HepG2 (cell line): ENCODE measurements around the gene HSPA1A. TPM values are rescaled to one million over a fixed set of nuclear protein-coding genes. Genes with fewer than 3 reads are reported as not detected.

Experiments used
- AGO2 ChIP-seq: fragments of 200-400 bp; formaldehyde crosslinking; optimal IDR thresholded peaks from 2 replicates; pipeline ENCODE3; 2017; ENCODE audit warnings: mild to moderate bottlenecking, low read depth, low read length, moderate library complexity
- FIP1L1 ChIP-seq: fragments of 200-400 bp; formaldehyde crosslinking; IDR thresholded peaks from 2 replicates; pipeline ENCODE4 v1.6.1; 2018; ENCODE audit warnings: low read depth, mild to moderate bottlenecking, low read length, moderate library complexity, borderline replicate concordance; ENCODE audit not compliant: insufficient read depth
- FOSL2 ChIP-seq: sonication (generic); formaldehyde crosslinking; IDR thresholded peaks from 2 replicates; pipeline ENCODE4 v1.4.0; 2020; ENCODE audit warnings: missing genetic modification reagents
- HNRNPLL ChIP-seq: fragments of 200-400 bp; formaldehyde crosslinking; IDR thresholded peaks from 2 replicates; pipeline ENCODE4 v1.6.1; 2017; ENCODE audit warnings: mild to moderate bottlenecking, low read depth, low read length; ENCODE audit not compliant: poor library complexity, severe bottlenecking
- KAT2B ChIP-seq: fragments of 150-350 bp; IDR thresholded peaks from 2 replicates; pipeline ENCODE4 v1.6.1; 2014; ENCODE audit warnings: low read depth, low read length, borderline replicate concordance
- KAT7 ChIP-seq: IDR thresholded peaks from 2 replicates; pipeline ENCODE4 v1.6.1; 2018; ENCODE audit warnings: borderline replicate concordance, missing compliant biosample characterization
- MXI1 ChIP-seq: IDR thresholded peaks from 3 replicates; pipeline ENCODE4 v1.6.1; 2012; ENCODE audit warnings: low read depth, low read length, inconsistent platforms, borderline replicate concordance
- NFIC ChIP-seq: IDR thresholded peaks from 2 replicates; pipeline ENCODE4 v1.6.1; 2012; ENCODE audit warnings: mild to moderate bottlenecking, low read length, inconsistent platforms
- NFKB2 ChIP-seq: sonication (generic); formaldehyde crosslinking; IDR thresholded peaks from 2 replicates; pipeline ENCODE4 v1.4.0; 2020; ENCODE audit warnings: missing genetic modification reagents, borderline replicate concordance
- NFKBIZ ChIP-seq: IDR thresholded peaks from 2 replicates; pipeline ENCODE4 v1.6.1; 2018; ENCODE audit warnings: missing genetic modification reagents, missing compliant biosample characterization
- RAD21 ChIP-seq: fragments of 450-650 bp; formaldehyde crosslinking; IDR thresholded peaks from 2 replicates; pipeline ENCODE4 v1.5.0; 2020; ENCODE audit warnings: mild to moderate bottlenecking
- RXRA ChIP-seq: sonication (generic); formaldehyde crosslinking; IDR thresholded peaks from 2 replicates; pipeline ENCODE4 v1.5.1; 2020; ENCODE audit warnings: missing genetic modification reagents
- SMAD3 ChIP-seq: sonication (generic); formaldehyde crosslinking; IDR thresholded peaks from 2 replicates; pipeline ENCODE4 v1.4.0; 2020; ENCODE audit warnings: missing genetic modification reagents
- ZNF280D ChIP-seq: sonication (generic); formaldehyde crosslinking; IDR thresholded peaks from 2 replicates; pipeline ENCODE4 v1.5.1; 2020; ENCODE audit warnings: mild to moderate bottlenecking, missing genetic modification reagents
- ZNF512B ChIP-seq: sonication (generic); formaldehyde crosslinking; IDR thresholded peaks from 2 replicates; pipeline ENCODE4 v1.5.1; 2020; ENCODE audit warnings: missing genetic modification reagents, mild to moderate bottlenecking, borderline replicate concordance
- ZNF839 ChIP-seq: sonication (generic); formaldehyde crosslinking; IDR thresholded peaks from 2 replicates; pipeline ENCODE4 v1.4.0; 2020; ENCODE audit warnings: missing genetic modification reagents, mild to moderate bottlenecking, borderline replicate concordance
- polyA plus RNA-seq, 8 experiments: library from polyadenylated mRNA; depleted of rRNA in 3 of 8; stranded (reverse) in 7 of 8; unstranded in 1 of 8; fragments of >200 nt; fragmentation: Illumina TruSeq in 4 of 8; extraction: Trizol in 4 of 8; gene quantifications; 2 replicates each; pipeline versions ENCODE4 v1.2.1 to v1.2.3, GENCODE V29; 2011 to 2016; ENCODE audit warnings: low read depth in 4 of 8, missing spikeins in 1 of 8, mixed read lengths in 1 of 8; ENCODE audit not compliant: insufficient read depth in 1 of 8
- total RNA-seq, 5 experiments: library from RNA; depleted of rRNA; stranded (reverse); fragments of >200 nt; fragmentation: Illumina TruSeq; extraction: Trizol; gene quantifications; 2 replicates each; pipeline ENCODE4 v1.2.3, GENCODE V29; 2016; ENCODE audit warnings: low read depth in 1 of 5
- TF ChIP-seq, protein P1 (sequence below): IDR thresholded peaks from 2 replicates; pipeline ENCODE4 v1.6.1; 2016; ENCODE audit warnings: missing compliant biosample characterization, missing genetic modification reagents, borderline replicate concordance
- TF ChIP-seq, protein P2 (sequence below): sonication (generic); formaldehyde crosslinking; IDR thresholded peaks from 2 replicates; pipeline ENCODE4 v1.8.0; 2022; ENCODE audit warnings: missing genetic modification reagents, mild to moderate bottlenecking, borderline replicate concordance
- TF ChIP-seq, protein P3 (sequence below): sonication (generic); IDR thresholded peaks from 2 replicates; pipeline ENCODE4 v1.6.1; 2016; ENCODE audit warnings: low read depth, borderline replicate concordance

HSPA1A gene
- total and polyA plus RNA-seq, 2 of the 13 experiments (the other 11 are each of a cell fraction or from before 2014, with no cell fraction given): 44.5 to 85.0 TPM

- TF ChIP-seq ZNF280D (CRISPR knock-in tag) (peak; percentile 19; the same call in 1 of the 2 replicates), ZNF839 (no peak), SMAD3 (CRISPR knock-in tag) (peak; percentile 45; the same call in 1 of the 2 replicates), NFIC (no peak), FOSL2 (CRISPR knock-in tag) (0 out of 2 replicates have a peak, but pooled peaks have one; percentile 5), KAT2B (no peak), HNRNPLL (peak; percentile 55), NFKB2 (CRISPR knock-in tag) (peak; percentile 71; the same call in 1 of the 2 replicates), MXI1 (0 out of 3 replicates have a peak, but pooled peaks have one; percentile 6), NFKBIZ (CRISPR knock-in tag) (0 out of 2 replicates have a peak, but pooled peaks have one; percentile 6), ZNF512B (0 out of 2 replicates have a peak, but pooled peaks have one; percentile 7), RAD21 (0 out of 2 replicates have a peak, but pooled peaks have one; percentile 14), AGO2 (peak; percentile 72), KAT7 (CRISPR knock-in tag) (0 out of 2 replicates have a peak, but pooled peaks have one; percentile 48), FIP1L1 (0 out of 2 replicates have a peak, but pooled peaks have one; percentile 21), RXRA (CRISPR knock-in tag) (peak; percentile 38; the same call in 1 of the 2 replicates)
- TF ChIP-seq, protein P1, sequence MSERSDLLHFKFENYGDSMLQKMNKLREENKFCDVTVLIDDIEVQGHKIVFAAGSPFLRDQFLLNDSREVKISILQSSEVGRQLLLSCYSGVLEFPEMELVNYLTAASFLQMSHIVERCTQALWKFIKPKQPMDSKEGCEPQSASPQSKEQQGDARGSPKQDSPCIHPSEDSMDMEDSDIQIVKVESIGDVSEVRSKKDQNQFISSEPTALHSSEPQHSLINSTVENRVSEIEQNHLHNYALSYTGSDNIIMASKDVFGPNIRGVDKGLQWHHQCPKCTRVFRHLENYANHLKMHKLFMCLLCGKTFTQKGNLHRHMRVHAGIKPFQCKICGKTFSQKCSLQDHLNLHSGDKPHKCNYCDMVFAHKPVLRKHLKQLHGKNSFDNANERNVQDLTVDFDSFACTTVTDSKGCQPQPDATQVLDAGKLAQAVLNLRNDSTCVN: no peak
- TF ChIP-seq, protein P2, sequence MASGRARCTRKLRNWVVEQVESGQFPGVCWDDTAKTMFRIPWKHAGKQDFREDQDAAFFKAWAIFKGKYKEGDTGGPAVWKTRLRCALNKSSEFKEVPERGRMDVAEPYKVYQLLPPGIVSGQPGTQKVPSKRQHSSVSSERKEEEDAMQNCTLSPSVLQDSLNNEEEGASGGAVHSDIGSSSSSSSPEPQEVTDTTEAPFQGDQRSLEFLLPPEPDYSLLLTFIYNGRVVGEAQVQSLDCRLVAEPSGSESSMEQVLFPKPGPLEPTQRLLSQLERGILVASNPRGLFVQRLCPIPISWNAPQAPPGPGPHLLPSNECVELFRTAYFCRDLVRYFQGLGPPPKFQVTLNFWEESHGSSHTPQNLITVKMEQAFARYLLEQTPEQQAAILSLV (CRISPR knock-in tag): peak; percentile 70; the same call in 1 of the 2 replicates
- TF ChIP-seq, protein P3, sequence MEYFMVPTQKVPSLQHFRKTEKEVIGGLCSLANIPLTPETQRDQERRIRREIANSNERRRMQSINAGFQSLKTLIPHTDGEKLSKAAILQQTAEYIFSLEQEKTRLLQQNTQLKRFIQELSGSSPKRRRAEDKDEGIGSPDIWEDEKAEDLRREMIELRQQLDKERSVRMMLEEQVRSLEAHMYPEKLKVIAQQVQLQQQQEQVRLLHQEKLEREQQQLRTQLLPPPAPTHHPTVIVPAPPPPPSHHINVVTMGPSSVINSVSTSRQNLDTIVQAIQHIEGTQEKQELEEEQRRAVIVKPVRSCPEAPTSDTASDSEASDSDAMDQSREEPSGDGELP: 0 out of 2 replicates have a peak, but pooled peaks have one; percentile 11
Measured at GRCh38 chr6:31821301-31822035, 6.1 kb downstream of the HSPA1A start (continued).
